Stimulated activated CD4-positive, alpha-beta T cell treated with anti-CD3 and anti-CD28 coated beads, Interleukin-15, amount 100 ng/mL, for 24 hours (primary cell): Measurements from ENCODE around the gene NFIA.

ENCODE experiments used
- DNase-seq: peaks from one replicate; pipeline ENCODE4 v3.0.0-alpha.2; 2020

NFIA gene

GRCh38 chr1:61480273-61480935, 398.0 kb downstream of the NFIA start:
- DNase-seq, result no peak

- DNase-seq, result no peak
These were observed 399.0 kb downstream of the NFIA start for GRCh38 chr1:61481315-61481715.

- DNase-seq, result no peak
These were observed 399.9 kb downstream of the NFIA start for GRCh38 chr1:61482170-61482734.

GRCh38 chr1:61486783-61487536, 404.6 kb downstream of the NFIA start:
- DNase-seq, result no peak

- no peak for DNase-seq
These were observed 405.4 kb downstream of the NFIA start for GRCh38 chr1:61487801-61488200.

- no peak for DNase-seq
These were observed 408.6 kb downstream of the NFIA start for GRCh38 chr1:61490924-61491323.

- no peak for DNase-seq
These were observed 409.1 kb downstream of the NFIA start for GRCh38 chr1:61491497-61491896.

GRCh38 chr1:61494000-61494399, 411.6 kb downstream of the NFIA start:
- DNase-seq, result no peak

GRCh38 chr1:61496501-61496900, 414.1 kb downstream of the NFIA start:
- DNase-seq, result no peak

- no peak for DNase-seq
These were observed 414.7 kb downstream of the NFIA start for GRCh38 chr1:61497013-61497412.

GRCh38 chr1:61498342-61498741, 416.0 kb downstream of the NFIA start:
- no peak for DNase-seq

- no peak for DNase-seq
These were observed 419.9 kb downstream of the NFIA start for GRCh38 chr1:61501971-61502916.

- no peak for DNase-seq
These were observed 421.9 kb downstream of the NFIA start for GRCh38 chr1:61504305-61504704.

GRCh38 chr1:61504852-61505390, 422.6 kb downstream of the NFIA start:
- no peak for DNase-seq

- no peak for DNase-seq
These were observed 423.9 kb downstream of the NFIA start for GRCh38 chr1:61506236-61506635.

GRCh38 chr1:61506944-61507500, 424.7 kb downstream of the NFIA start:
- no peak for DNase-seq
